Transverse colon (tissue), 4 donors: ENCODE results near the gene IMMP2L. TPM values are rescaled to one million over a fixed set of nuclear protein-coding genes. Genes with fewer than 3 reads are reported as not detected.

ENCODE experiments used
- DNase-seq: peaks from one replicate; pipeline ENCODE4 v3.0.0-alpha.2; 2019
- H3K27ac ChIP-seq, 4 donors: fragments of 200-600 bp; sonication (generic); 2 replicates each; pipeline ENCODE4 v1.5.1; 2016 to 2018; ENCODE audit warnings: inconsistent platforms in 4 of 4
- H3K27me3 ChIP-seq: fragments of 200-600 bp; sonication (generic); 2 replicates; pipeline ENCODE4 v1.5.1; 2017; ENCODE audit warnings: inconsistent platforms
- H3K36me3 ChIP-seq, 4 donors: fragments of 200-600 bp; sonication (generic); 2 replicates each; pipeline ENCODE4 v1.5.1; 2017 to 2019; ENCODE audit warnings: inconsistent platforms in 4 of 4
- H3K4me1 ChIP-seq, 4 donors: fragments of 200-600 bp; sonication (generic); 2 replicates each; pipeline ENCODE4 v1.5.1; 2017 to 2020; ENCODE audit warnings: inconsistent platforms in 4 of 4
- H3K4me3 ChIP-seq, 4 donors: fragments of 200-600 bp; sonication (generic); 1 replicate in 1 of 4; 2 replicates in 3 of 4; pipeline versions ENCODE4 v1.5.1 to v1.6.1; 2017 to 2019; ENCODE audit warnings: inconsistent platforms in 4 of 4
- H3K9me3 ChIP-seq, 2 donors: fragments of 200-600 bp; sonication (generic); 2 replicates each; pipeline ENCODE4 v1.5.1; 2017 to 2019; ENCODE audit warnings: inconsistent platforms in 2 of 2
- CTCF ChIP-seq, 5 experiments: fragments of 200-600 bp in 3 of 5; fragments of 450-650 bp in 2 of 5; sonication (generic) in 3 of 5; IDR thresholded peaks; 1 replicate in 2 of 5; 2 replicates in 3 of 5; pipeline ENCODE4 v1.5.1; 2016 to 2017; ENCODE audit warnings: antibody characterized with exemption in 5 of 5, inconsistent platforms in 3 of 5, mild to moderate bottlenecking in 2 of 5, moderate library complexity in 1 of 5
- EP300 ChIP-seq: sonication (generic); formaldehyde crosslinking; IDR thresholded peaks from one replicate; pipeline ENCODE4 v1.6.1; 2017; ENCODE audit warnings: antibody characterized with exemption, low read depth
- POLR2A ChIP-seq: fragments of 450-650 bp; IDR thresholded peaks from one replicate; pipeline ENCODE4 v1.6.1; 2016; ENCODE audit warnings: antibody characterized with exemption, mild to moderate bottlenecking, moderate library complexity
- POLR2AphosphoS5 ChIP-seq, 3 donors: sonication (generic); formaldehyde crosslinking; IDR thresholded peaks; one replicate each; pipeline ENCODE4 v1.6.1; 2016; ENCODE audit warnings: antibody characterized with exemption in 3 of 3
- WGBS, 2 donors: methylation state at CpG; one replicate each; pipeline ENCODE4 v1.1.5; 2018; ENCODE audit warnings: low coverage in 1 of 2; 5-methylcytosine and 5-hydroxymethylcytosine counted together
- in situ Hi-C, 4 donors: fragments of 200-750 bp; cut with MboI; loops; one replicate each; pipeline versions ENCODE4 v1.15.0 to v1.15.1; 2017; ENCODE audit warnings: low sequenced_read_pairs in 3 of 4, low pct_ligation_motif_present in 1 of 4, low pct_unique_long_range_greater_than_20kb in 1 of 4
- intact Hi-C: fragments of 100-400 bp; cut with DNase I; formaldehyde crosslinking; loops from one replicate; pipeline ENCODE4 v1.15.1; 2023; ENCODE audit warnings: low total_unique reads
- total RNA-seq, 4 donors: library from RNA; depleted of rRNA; stranded (reverse); fragments of >200 nt; gene quantifications; one replicate each; pipeline ENCODE4 v1.1.0, GENCODE V29; 2016

IMMP2L gene
- total RNA-seq, 4 donors from 2014 or later = 8.6 to 69.6 (median 10.9) TPM

GRCh38 chr7:111057066-111057465 is 505.2 kb downstream of the IMMP2L start:
- Histone ChIP-seq H3K27ac (no peak overlapping the region), H3K9me3 (no peaks in the 10 kb centered on the region), H3K4me1 (no peaks in the 10 kb centered on the region), H3K27me3 (no peaks in the 10 kb centered on the region), H3K4me3 (no peak overlapping the region), H3K36me3 (no peaks in the 10 kb centered on the region)
- intact Hi-C loops = no loop called here
- WGBS, 2 donors = 94 to 100% methylated on average over 4 of the region's 4 CpGs
- no peak for DNase-seq
- TF ChIP-seq POLR2AphosphoS5 (IDR thresholded peaks at IDR 0.05) = no peak
- no peak for TF ChIP-seq EP300
- TF ChIP-seq POLR2A = no peak
- no peak for TF ChIP-seq CTCF (IDR thresholded peaks at IDR 0.05)
- in situ Hi-C loops = no loop called here

- Histone ChIP-seq H3K36me3 (no peaks in the 10 kb centered on the region), H3K27me3 (no peaks in the 10 kb centered on the region), H3K4me3 (no peak overlapping the region), H3K27ac (no peak overlapping the region), H3K9me3 (no peaks in the 10 kb centered on the region), H3K4me1 (no peaks in the 10 kb centered on the region)
- in situ Hi-C loops (no loop called here), intact Hi-C loops (no loop called here)
- no peak for DNase-seq
- 92 to 100% methylated on average over 1 to 2 of the region's 2 CpGs for WGBS, 2 donors
- TF ChIP-seq POLR2A = no peak
- TF ChIP-seq CTCF (IDR thresholded peaks at IDR 0.05) = no peak
- no peak for TF ChIP-seq POLR2AphosphoS5 (IDR thresholded peaks at IDR 0.05)
- TF ChIP-seq EP300 = no peak
Observed at GRCh38 chr7:111056371-111056770, 505.9 kb downstream of the IMMP2L start.

DNA sequence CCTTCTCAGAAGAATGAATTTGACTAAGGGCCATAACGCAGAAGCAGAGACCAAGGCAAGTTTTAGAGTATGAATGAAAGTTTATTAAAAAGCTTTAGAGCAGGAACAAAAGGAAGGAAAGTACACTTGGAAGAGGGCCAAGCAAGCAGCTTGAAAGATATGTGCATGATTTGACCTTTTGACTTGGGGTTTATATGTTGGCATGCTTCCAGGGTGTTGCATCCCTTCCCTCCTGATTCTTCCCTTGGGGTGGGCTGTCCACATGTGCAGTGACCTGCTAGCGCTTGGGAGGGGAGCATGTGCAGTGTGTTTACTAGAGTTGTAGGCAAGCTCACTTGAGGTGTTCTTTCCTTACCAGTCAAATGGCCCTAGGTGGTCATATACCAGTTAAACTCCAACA is 509.3 kb downstream of the IMMP2L start:
- in situ Hi-C loops = no loop called here
- Histone ChIP-seq H3K4me3 (no peak overlapping the region), H3K36me3 (no peaks in the 10 kb centered on the region), H3K27me3 (no peaks in the 10 kb centered on the region), H3K27ac (no peak overlapping the region), H3K9me3 (no peaks in the 10 kb centered on the region), H3K4me1 (no peaks in the 10 kb centered on the region)
- WGBS, 2 donors = 87 to 90% methylated on average over 1 to 2 of the region's 2 CpGs
- TF ChIP-seq POLR2AphosphoS5 (IDR thresholded peaks at IDR 0.05) (no peak), CTCF (IDR thresholded peaks at IDR 0.05) (no peak), EP300 (no peak), POLR2A (no peak)
- no peak for DNase-seq
- intact Hi-C loops = no loop called here

- H3K4me1 ChIP-seq = no peaks in the 10 kb centered on the region
- H3K9me3 ChIP-seq = no peaks in the 10 kb centered on the region
- H3K4me3 ChIP-seq = no peak overlapping the region
- no peak for DNase-seq
- 94 to 100% methylated on average over 1 of the region's 1 CpG for WGBS, 2 donors
- H3K36me3 ChIP-seq = no peaks in the 10 kb centered on the region
- in situ Hi-C loops (no loop called here), intact Hi-C loops (no loop called here)
- H3K27ac ChIP-seq = no peak overlapping the region
- no peaks in the 10 kb centered on the region for H3K27me3 ChIP-seq
- TF ChIP-seq POLR2AphosphoS5 (IDR thresholded peaks at IDR 0.05) (no peak), POLR2A (no peak), EP300 (no peak), CTCF (IDR thresholded peaks at IDR 0.05) (no peak)
Observed at GRCh38 chr7:111051832-111052231, 510.5 kb downstream of the IMMP2L start.
